SW480 (cell line): ENCODE measurements around the gene CMC1.
"Not testable (repeated sequence)": the region's sequence is repeated elsewhere in the genome, so short reads cannot be mapped to it uniquely, and the experiment has no call there.

Source experiments
- DNase-seq: peaks from one replicate; pipeline ENCODE4 v3.0.0-alpha.2; 2016; ENCODE audit warnings: low spot score

The CMC1 gene

DNA sequence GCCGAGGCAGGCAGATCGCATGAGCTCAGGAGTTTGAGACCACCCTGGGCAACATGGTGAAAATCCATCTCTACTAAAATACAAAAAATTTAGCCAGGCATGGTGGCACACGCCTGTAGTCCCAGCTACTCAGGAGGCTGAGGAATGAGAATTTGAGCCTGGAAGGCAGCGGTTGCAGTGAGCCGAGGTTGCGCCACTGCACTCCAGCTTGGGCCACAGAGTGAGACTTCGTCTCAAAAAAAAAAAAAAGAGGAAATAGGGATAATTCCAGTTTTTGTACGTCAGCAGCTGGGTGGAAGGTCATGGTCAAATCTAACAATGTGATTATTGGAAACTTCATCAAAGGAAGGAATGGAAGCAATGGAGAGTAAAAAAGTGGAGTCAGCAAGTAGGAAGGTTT is 3.1 kb downstream of the CMC1 start:
- DNase-seq: no peak

- DNase-seq: no peak
These were observed 5.9 kb downstream of the CMC1 start for GRCh38 chr3:28247286-28247685.

GRCh38 chr3:28250999-28251398 is 9.6 kb downstream of the CMC1 start:
- DNase-seq: no peak

- no peak for DNase-seq
These were observed 10.6 kb downstream of the CMC1 start for GRCh38 chr3:28252001-28252431.

DNA sequence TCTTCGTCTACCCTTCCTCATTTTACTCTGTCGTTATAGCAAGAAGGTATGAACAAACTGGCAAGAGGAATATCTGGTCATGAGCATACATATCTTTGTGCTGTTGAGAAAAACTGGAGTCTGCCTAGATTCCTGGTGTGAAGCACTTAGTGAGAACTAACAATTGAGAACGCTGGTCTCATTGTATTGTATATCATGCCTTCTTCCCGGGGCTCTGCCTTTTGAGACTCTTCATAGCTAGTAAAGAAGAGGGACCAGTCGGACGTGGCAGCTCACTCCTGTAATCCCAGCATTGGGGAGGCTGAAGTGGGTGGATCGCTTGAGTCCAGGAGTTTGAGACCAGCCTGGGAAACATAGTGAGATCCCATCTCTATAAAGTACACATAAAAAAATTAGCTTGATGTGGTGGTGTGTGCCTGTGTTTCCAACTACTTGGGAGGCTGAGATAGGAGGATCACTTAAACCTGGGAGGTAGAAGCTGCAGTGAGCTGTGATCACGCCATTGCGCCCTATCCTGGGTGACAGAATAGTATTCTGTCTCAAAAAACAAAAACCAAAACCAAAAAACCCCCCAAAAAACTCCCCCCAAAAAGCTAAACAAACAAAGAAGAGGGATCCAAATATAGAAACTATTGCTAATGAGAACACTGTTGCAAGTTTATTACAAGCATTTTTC is 11.8 kb downstream of the CMC1 start:
- DNase-seq: no peak

DNA sequence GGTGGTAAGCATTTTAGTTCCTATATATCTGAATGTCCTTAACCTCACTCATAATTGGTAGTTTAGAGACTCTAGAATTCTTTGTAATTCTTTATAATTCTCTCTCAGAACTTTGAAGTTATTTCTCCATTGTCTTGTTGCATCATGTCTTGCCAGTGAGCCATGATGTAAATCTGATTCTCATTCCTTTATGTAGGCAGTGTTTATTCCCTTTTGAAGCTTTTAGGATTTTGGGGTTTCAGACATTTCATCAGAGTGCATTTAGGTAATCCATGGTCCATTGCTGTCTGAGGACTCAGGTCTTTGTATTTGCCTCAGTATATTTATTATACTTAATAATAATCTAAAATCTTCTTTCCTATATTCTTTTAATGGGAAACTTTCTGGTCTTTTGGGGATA is 20.6 kb downstream of the CMC1 start:
- DNase-seq: no peak

DNA sequence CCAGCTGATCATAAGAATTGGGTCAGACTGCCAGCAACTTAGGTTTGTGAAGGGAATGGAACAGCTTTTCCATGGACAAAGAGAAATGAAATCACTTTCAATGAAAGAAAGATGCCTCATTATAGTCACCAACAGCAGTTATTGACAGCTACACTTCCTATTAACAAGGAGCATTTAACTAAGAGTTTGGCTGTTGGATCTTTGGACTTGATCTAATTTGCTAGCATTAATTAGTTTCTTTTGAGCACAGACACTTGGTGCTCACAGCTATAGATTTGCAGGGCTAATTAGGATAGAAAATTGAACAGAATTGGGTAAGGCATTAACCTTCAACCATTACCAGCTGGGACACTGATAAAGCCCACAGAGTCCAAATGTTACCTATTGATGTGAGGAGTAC is 24.2 kb downstream of the CMC1 start:
- no peak for DNase-seq

DNA sequence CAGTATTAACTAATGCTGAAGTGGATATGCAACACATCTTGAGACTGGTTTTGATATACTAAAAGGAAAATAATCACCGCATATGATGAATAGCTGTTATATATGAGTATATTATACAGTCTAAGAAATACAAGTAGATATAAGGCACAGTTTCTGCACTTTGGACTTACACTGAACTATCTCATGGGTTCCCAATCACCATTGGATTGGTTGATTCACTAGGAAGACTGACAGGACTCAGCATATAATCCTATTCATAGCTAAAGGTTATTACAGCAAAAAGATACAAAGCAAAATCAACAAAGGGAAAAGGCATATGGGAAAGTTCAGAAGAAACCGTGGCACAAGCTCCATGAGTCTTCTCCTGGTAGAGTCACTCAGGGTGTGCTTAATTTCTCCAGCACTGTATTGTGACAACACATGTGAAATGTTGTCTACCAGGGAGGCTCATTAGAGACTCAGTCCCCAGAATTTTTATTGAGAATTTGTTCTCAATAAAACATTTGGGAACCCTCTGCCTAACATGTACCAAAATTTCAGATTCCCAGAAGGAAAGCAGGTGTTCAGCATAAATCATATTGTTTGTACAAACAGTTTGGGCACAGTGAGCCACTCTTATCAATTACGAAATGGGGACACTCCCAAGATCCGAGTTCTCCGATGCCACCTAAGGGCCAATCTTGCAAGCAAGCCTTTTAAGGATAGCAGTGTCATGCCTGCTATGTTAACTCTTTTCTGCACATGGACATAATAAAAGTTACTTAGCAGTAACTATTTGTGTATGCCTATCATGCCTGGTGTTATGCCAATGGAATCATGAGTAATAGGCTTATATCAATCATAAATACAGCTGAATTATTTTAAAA is 26.8 kb downstream of the CMC1 start:
- no peak for DNase-seq

DNA sequence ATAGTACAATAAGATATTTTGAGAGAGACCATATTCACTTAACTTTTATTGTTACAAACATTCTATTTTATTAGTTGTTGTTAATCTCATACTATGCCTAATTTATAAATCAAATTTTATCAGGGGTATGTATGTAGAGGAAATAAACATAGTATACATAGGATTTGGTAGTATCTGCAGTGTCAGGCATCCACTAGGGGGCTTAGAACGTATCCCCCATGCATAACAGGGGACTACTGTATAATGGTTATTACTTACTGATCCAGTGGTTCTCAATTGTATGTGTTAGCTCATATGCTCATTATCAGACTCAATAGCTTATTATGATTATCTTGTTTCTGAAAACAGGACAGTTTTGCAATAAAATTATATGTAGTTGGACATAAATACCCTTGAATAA is 27.6 kb downstream of the CMC1 start:
- DNase-seq: no peak

DNA sequence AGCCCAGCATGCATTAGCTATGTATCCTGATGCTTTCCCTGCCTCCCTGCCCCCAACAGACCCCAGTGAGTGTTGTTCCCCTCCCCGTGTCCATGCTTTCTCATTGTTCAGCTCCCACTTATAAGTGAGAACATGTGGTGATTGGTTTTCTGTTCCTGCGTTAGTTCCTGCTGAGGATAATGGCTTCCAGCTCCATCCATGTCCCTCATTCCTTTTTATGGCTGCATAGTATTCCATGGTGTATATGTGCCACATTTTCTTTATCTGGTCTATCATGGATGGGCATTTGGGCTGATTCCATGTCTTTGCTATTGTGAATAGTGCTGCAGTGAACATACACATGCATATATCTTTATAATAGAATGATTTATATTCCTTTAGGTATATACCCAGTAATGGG is 28.5 kb downstream of the CMC1 start:
- not testable (repeated sequence) for DNase-seq

DNA sequence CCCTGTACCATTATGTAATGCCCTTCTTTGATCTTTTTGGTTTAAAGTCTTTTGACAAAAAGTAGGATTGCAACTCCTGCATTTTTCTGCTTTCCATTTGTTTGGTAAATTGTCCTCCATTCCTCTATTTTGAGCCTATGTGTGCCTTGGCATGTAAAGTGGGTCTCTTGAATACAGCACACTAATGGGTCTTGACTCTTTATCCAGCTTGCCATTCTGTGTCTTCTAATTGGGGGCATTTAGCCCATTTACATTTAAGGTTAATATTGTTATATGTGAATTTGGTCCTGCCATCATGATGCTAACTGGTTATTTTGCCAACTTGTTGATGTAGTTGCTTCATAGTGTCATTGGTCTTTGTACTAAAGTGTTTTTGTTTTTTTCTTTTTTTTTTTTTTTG is 32.4 kb downstream of the CMC1 start:
- DNase-seq: no peak

DNA sequence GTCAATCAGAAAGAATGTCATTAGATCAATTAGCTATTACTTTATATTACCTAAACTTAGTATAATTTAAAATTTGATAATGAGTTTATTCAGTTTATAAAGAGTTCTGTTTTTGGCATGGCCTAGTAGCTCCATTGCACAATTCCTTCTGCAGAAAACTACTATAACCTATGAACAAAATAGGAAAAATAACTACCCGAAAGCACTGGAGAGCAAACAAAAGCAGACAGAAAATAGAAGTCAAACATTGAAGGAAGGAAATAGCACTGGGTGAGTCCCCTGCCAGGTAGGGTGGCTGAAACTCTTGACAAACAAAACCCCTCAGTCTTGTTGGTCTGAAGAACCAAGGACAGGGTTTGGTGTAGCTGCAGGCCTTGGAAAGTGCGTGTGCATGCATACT is 37.5 kb downstream of the CMC1 start:
- DNase-seq: no peak

GRCh38 chr3:28279770-28280169 is 38.4 kb downstream of the CMC1 start:
- no peak for DNase-seq

- no peak for DNase-seq
These were observed 39.4 kb downstream of the CMC1 start for GRCh38 chr3:28280781-28281180.

- peak; percentile 39 for DNase-seq
These were observed 45.2 kb downstream of the CMC1 start for GRCh38 chr3:28286595-28286994.

DNA sequence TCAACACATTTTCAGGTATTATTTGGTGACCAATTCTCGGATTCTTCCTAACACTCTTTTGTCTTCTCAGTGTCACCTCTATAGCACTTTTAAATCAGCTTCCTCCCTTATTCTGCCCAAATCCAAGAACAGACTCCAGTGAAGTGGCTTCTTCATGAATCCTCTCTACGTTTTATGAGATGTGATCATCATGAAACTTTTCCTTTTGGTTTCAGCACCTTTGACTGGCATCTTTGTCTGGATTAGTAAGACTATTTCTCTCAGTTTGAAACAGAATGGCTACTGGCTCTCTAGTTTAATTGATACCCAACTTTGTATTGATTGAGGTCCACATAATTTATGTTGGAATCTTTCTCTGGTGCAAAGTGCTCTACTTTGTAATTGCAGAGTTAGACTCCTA is 45.6 kb downstream of the CMC1 start:
- DNase-seq: no peak

GRCh38 chr3:28290863-28291300 is 49.5 kb downstream of the CMC1 start:
- DNase-seq: no peak

DNA sequence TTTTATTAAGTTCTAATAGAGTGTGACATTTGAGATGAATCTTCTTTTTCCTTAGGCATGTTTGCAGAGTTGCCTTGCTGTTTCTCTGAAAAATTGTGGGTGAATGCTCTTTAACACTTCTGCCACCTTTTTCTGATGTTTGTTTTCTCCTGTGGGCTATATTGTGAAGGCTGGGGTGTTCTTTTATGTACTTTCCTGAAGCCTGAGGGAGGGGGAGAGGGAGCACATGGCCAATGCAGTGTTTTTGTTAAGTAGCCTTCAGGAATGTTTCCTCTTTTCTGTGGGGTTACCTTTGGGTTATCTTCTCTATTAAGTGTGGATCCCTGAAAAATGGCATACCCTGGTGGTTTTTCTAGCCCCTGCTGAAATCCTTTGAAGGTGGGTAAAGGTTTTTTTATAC is 50.2 kb downstream of the CMC1 start:
- no peak for DNase-seq

DNA sequence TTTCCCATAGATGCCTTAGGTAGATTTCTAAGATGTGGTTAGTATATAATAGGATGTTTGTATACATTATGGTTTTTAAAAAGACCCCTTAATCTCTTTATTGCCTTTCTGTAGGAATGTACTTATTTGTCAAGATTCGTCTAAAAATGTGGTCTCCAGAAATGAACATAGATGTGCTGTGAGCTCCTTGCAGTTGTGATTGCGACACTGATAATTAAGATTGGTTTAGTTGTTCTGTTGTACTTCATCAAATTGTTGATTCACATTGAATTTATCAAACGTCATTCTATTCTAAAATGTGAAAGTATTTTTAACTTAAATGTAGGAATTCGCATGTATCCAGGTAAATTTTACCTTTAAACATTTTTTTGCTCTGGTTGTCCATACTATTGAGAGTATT is 51.2 kb downstream of the CMC1 start:
- no peak for DNase-seq

DNA sequence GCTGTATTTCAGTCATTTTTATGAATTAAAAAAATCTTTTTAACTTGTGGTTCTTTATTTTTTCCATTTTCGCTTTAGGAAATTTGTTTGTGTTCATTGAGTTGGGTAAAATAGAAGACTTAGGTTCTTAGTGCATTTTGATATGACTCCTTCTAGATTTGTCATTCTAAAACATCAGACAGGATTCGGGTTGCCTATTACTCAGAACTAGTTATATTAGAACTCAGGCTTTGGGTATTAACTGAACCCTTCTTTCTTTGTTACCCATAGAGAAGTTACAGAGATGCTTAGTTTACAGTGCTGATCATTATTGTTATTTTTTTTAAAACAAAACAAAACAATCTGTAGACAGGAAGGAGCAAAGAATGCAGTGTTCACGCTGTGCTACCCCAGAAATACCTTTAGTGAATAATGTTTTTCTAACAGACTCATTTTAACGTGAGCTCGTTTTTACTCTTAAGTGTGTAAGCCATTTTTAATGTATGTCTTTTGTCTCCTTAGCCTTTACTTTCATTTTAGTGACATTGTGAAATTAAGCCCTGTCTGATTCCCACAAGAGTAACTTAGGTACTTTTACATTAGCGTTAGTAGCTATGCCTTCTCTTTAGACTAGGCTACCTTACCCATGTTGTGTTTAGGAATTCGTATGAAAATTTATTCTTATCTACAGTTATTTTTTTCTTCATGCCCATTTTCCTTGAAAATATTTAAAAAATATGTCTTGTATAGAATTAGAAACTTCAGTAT is 53.4 kb downstream of the CMC1 start:
- DNase-seq: no peak

- no peak for DNase-seq
These were observed 54.6 kb downstream of the CMC1 start for GRCh38 chr3:28295898-28296490.

- no peak for DNase-seq
These were observed 58.3 kb downstream of the CMC1 start for GRCh38 chr3:28299705-28300104.
